Activated CD4-positive, alpha-beta T cell treated with anti-CD3 and anti-CD28 coated beads, Interleukin-2, amount 10 ng/mL, durations not matched to agents 24 days and 14 days (primary cell): ENCODE data around the gene RPL12. TPM values are rescaled to one million over a fixed set of nuclear protein-coding genes. Genes with fewer than 3 reads are reported as not detected.

ENCODE experiments used
- DNase-seq: peaks from one replicate; pipeline ENCODE4 v3.0.0; 2022
- H3K27ac Mint-ChIP-seq: one replicate; pipeline ENCODE4 v1.8.0; 2022; ENCODE audit warnings: mild to moderate bottlenecking, mixed read lengths
- H3K27me3 Mint-ChIP-seq: one replicate; pipeline ENCODE4 v1.8.0; 2022; ENCODE audit warnings: mixed read lengths
- H3K36me3 Mint-ChIP-seq: one replicate; pipeline ENCODE4 v1.8.0; 2022; ENCODE audit warnings: low read depth, mild to moderate bottlenecking, mixed read lengths
- H3K4me1 Mint-ChIP-seq: one replicate; pipeline ENCODE4 v1.8.0; 2021; ENCODE audit warnings: mixed read lengths
- H3K4me3 Mint-ChIP-seq: one replicate; pipeline ENCODE4 v1.8.0; 2022; ENCODE audit warnings: mild to moderate bottlenecking, moderate library complexity, mixed read lengths
- H3K9me3 Mint-ChIP-seq: one replicate; pipeline ENCODE4 v1.8.0; 2021; ENCODE audit warnings: mixed read lengths
- intact Hi-C: fragments of 100-400 bp; cut with micrococcal nuclease; formaldehyde crosslinking; loops from one replicate; pipeline ENCODE4 v1.15.1; 2023
- total RNA-seq: library from RNA; stranded (reverse); gene quantifications from 2 replicates; pipeline ENCODE4 v1.2.3, GENCODE V29; 2022

Gene RPL12
- total RNA-seq, 1 donor from 2014 or later, result 1,245 TPM

DNA sequence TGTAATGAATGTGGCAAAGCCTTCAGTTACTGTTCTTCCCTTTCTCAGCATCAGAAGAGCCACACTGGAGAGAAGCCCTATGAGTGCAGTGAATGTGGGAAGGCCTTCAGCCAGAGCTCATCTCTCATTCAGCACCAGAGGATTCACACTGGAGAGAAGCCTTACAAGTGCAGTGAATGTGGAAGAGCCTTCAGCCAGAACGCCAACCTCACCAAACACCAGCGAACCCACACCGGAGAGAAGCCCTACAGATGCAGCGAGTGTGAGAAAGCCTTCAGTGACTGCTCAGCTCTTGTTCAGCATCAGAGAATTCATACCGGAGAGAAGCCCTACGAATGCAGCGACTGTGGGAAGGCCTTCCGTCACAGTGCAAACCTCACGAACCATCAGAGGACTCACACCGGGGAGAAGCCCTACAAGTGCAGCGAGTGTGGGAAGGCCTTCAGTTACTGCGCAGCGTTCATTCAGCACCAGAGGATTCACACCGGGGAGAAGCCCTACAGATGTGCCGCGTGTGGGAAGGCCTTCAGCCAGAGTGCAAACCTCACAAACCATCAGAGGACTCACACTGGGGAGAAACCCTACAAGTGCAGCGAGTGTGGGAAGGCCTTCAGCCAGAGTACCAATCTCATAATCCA is 6.8 kb downstream of the RPL12 start:
- Mint-ChIP-seq H3K27ac (no peak overlapping the region), H3K4me3 (no peak overlapping the region), H3K27me3 (no peaks in the 10 kb centered on the region), H3K4me1 (peaks cover 28% of the 10 kb centered on the region), H3K9me3 (peaks cover 12% of the 10 kb centered on the region), H3K36me3 (peaks cover 97% of the 10 kb centered on the region)
- no peak for DNase-seq
- intact Hi-C loops, result no loop called here

DNA sequence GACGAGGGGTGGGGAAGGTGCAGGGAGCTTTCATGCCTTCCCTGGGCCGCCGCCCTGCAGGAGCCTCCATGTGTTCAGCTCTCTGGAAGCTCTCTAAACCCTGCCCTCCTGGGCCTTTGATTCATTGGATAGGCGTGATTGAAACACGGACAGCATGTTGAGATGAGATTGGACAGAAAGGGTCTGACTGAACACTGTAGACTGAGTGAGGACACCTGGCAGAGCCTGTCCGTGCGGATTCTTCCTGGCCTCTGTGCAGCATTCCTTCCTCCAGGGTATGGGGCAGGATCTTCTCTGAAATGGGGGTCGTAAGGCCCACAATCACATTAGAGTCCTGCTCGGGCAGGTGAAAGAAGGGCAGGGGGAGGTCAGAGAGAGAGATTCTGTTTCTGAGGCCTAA is 12.8 kb downstream of the RPL12 start:
- peak overlapping the region; percentile 14 for H3K27ac Mint-ChIP-seq
- H3K36me3 Mint-ChIP-seq, result peaks cover 90% of the 10 kb centered on the region
- no peak for DNase-seq
- no peaks in the 10 kb centered on the region for H3K27me3 Mint-ChIP-seq
- H3K9me3 Mint-ChIP-seq, result no peaks in the 10 kb centered on the region
- H3K4me1 Mint-ChIP-seq, result peaks cover 12% of the 10 kb centered on the region
- H3K4me3 Mint-ChIP-seq, result no peak overlapping the region
- intact Hi-C loops, result no loop called here

GRCh38 chr9:127437497-127438264 is 13.5 kb downstream of the RPL12 start:
- peaks cover 12% of the 10 kb centered on the region for H3K4me1 Mint-ChIP-seq
- H3K27ac Mint-ChIP-seq, result no peak overlapping the region
- H3K9me3 Mint-ChIP-seq, result no peaks in the 10 kb centered on the region
- no peak overlapping the region for H3K4me3 Mint-ChIP-seq
- peaks cover 88% of the 10 kb centered on the region for H3K36me3 Mint-ChIP-seq
- intact Hi-C loops, result no loop called here
- no peaks in the 10 kb centered on the region for H3K27me3 Mint-ChIP-seq
- no peak for DNase-seq

- Mint-ChIP-seq H3K27me3 (no peaks in the 10 kb centered on the region), H3K4me1 (peaks cover 39% of the 10 kb centered on the region), H3K4me3 (no peak overlapping the region), H3K36me3 (peaks cover 71% of the 10 kb centered on the region), H3K27ac (no peak overlapping the region), H3K9me3 (no peaks in the 10 kb centered on the region)
- no peak for DNase-seq
- intact Hi-C loops, result no loop called here
Measured at GRCh38 chr9:127430415-127430814, 20.8 kb downstream of the RPL12 start.

- no peaks in the 10 kb centered on the region for H3K9me3 Mint-ChIP-seq
- no peaks in the 10 kb centered on the region for H3K27me3 Mint-ChIP-seq
- H3K36me3 Mint-ChIP-seq, result peaks cover 60% of the 10 kb centered on the region
- peak overlapping the region; percentile 48 for H3K4me3 Mint-ChIP-seq
- H3K4me1 Mint-ChIP-seq, result peaks cover 42% of the 10 kb centered on the region
- H3K27ac Mint-ChIP-seq, result peak overlapping the region; percentile 72
- DNase-seq, result no peak
- intact Hi-C loops, result loop anchor here (5.0 kb wide), 1 partner anchor 349 kb away; the partner anchor contains the start of gene SH2D3C
Measured at GRCh38 chr9:127428348-127428747, 22.9 kb downstream of the RPL12 start.

- Mint-ChIP-seq H3K4me1 (peaks cover 49% of the 10 kb centered on the region), H3K27me3 (no peaks in the 10 kb centered on the region), H3K27ac (peak overlapping the region; percentile 94), H3K9me3 (no peaks in the 10 kb centered on the region), H3K36me3 (peaks cover 53% of the 10 kb centered on the region), H3K4me3 (peak overlapping the region; percentile 99)
- intact Hi-C loops, result loop anchor here (1.0 to 5.0 kb wide), 2 partner anchors 38 to 351 kb away; partner anchors contain the start of gene SH2D3C
- peak; percentile 81 for DNase-seq
Measured at GRCh38 chr9:127426756-127427155, 24.4 kb downstream of the RPL12 start.

GRCh38 chr9:127424676-127424999 is 26.6 kb downstream of the RPL12 start:
- DNase-seq, result no peak
- Mint-ChIP-seq H3K4me3 (peak overlapping the region; percentile 99), H3K4me1 (peaks cover 43% of the 10 kb centered on the region), H3K36me3 (peaks cover 36% of the 10 kb centered on the region), H3K27me3 (no peaks in the 10 kb centered on the region), H3K9me3 (no peaks in the 10 kb centered on the region), H3K27ac (peak overlapping the region; percentile 94)
- intact Hi-C loops, result loop anchor here (1.0 to 2.0 kb wide), 2 partner anchors 27 to 28 kb away; partner anchors contain the start of genes LRSAM1, RPL12 and SLC2A8

DNA sequence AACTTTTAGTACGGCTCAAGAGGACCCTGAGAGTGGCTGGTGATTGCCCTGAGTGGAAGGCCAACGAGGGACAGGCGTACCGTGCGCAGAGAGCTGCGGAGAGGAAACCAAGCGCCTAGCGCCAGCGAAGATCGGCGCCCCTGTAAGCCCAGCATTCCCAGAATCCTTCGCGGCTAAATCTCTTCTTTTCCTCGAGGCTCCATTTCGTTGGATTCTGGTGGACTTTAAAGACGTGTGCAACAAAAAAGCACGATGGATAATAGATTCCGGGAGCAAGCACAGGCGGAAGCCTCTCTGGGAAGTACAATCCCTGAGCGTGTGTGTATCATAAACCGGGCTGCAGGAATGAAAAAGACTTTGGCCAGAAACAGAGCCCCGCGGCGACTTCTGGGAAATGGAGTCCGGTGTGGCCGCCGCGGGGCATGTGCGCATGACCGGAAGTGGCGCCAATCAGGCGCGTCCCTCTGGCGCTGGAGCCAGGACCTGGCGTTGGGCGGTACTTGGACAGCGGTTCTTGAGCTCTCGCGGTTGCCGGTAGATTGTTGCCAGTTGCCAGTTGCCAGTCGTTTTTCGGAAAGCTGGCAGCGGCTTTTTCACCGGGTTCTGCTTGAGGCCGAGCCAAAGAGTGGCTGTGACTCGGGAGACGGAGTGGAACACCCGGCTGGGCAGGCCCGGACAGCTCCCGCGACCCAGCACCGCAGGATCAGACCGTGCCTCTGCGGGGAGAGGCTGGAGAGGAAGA is 27.1 kb downstream of the RPL12 start, which contains the start of gene ZNF79:
Gene ZNF79 (plus strand): TSS at position 449 of the 742 bp plus-strand sequence. CDS start 406 bp downstream, outside the sequence.
- peak; percentile 98 for DNase-seq
- intact Hi-C loops, result loop anchor here (1.0 to 2.0 kb wide), 2 partner anchors 27 kb away; partner anchors contain the start of genes LRSAM1, RPL12 and SLC2A8
- peak within 1 kb of the TSS; percentile 99 for H3K4me3 Mint-ChIP-seq
- peaks cover 43% of the 10 kb centered on the region for H3K4me1 Mint-ChIP-seq
- no peaks in the 10 kb centered on the region for H3K27me3 Mint-ChIP-seq
- peak within 1 kb of the TSS; percentile 94 for H3K27ac Mint-ChIP-seq
- no peaks in the 10 kb centered on the region for H3K9me3 Mint-ChIP-seq
- peaks cover 31% of the 10 kb centered on the region for H3K36me3 Mint-ChIP-seq

- peak overlapping the region; percentile 99 for H3K4me3 Mint-ChIP-seq
- H3K27me3 Mint-ChIP-seq, result no peaks in the 10 kb centered on the region
- peaks cover 26% of the 10 kb centered on the region for H3K36me3 Mint-ChIP-seq
- intact Hi-C loops, result no loop called here
- DNase-seq, result no peak
- peak overlapping the region; percentile 94 for H3K27ac Mint-ChIP-seq
- H3K4me1 Mint-ChIP-seq, result peaks cover 39% of the 10 kb centered on the region
- H3K9me3 Mint-ChIP-seq, result no peaks in the 10 kb centered on the region
Measured at GRCh38 chr9:127423476-127423933, 27.7 kb downstream of the RPL12 start.

DNA sequence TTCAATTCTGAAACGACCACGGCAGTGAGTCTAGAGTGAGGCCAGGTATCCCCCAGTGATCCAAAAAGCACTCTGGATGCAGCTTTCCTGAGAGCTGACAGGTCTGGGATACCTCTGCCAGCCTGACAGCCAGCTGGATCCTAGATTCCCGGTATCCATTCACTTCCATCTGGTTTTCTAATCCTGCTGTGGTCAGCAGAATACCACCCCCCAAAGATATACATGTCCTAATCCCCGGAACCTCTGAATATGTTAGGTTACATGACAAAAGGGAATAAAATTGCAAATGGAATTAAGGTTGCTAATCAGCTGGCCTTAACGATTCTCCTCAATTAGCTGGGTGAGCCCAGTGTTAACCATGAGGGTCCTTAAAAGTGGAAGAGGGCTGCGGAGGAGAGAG is 28.4 kb downstream of the RPL12 start:
- no peaks in the 10 kb centered on the region for H3K27me3 Mint-ChIP-seq
- DNase-seq, result no peak
- H3K4me1 Mint-ChIP-seq, result peaks cover 33% of the 10 kb centered on the region
- intact Hi-C loops, result no loop called here
- peak overlapping the region; percentile 99 for H3K4me3 Mint-ChIP-seq
- H3K9me3 Mint-ChIP-seq, result no peaks in the 10 kb centered on the region
- peaks cover 19% of the 10 kb centered on the region for H3K36me3 Mint-ChIP-seq
- H3K27ac Mint-ChIP-seq, result no peak overlapping the region

DNA sequence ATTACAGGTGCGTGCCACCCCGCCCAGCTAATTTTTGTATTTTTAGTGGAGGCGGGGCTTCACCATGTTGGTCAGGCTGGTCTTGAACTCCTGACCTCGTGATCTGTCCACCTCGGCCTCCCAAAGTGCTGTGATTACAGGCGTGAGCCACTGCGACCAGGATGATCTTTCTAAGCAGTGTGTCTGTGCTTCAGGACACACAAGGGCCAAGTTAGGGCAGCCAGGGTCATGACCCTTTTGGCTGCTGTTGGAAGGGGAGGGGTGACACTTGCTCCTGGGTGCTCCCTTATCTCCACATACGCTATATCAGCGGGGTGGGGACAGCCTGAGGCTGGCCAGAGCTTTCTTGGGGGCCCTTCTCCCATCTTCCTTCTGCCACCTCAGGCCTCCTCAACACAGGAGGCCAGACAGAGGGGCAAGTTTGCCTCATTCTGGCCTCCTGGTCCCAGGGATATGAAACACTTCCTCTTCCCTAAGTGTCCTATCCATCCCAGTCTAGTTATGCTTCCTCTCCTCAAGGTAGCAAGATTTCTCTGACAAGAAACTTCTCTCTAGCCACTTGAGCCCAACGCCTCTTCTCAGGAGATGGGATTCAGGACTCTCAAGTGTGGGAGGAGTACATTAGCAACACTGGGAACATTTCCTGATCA is 28.9 kb downstream of the RPL12 start:
- intact Hi-C loops, result no loop called here
- H3K4me1 Mint-ChIP-seq, result peaks cover 29% of the 10 kb centered on the region
- no peak overlapping the region for H3K27ac Mint-ChIP-seq
- H3K36me3 Mint-ChIP-seq, result peaks cover 15% of the 10 kb centered on the region
- no peak for DNase-seq
- no peaks in the 10 kb centered on the region for H3K27me3 Mint-ChIP-seq
- peak overlapping the region; percentile 99 for H3K4me3 Mint-ChIP-seq
- H3K9me3 Mint-ChIP-seq, result no peaks in the 10 kb centered on the region

DNA sequence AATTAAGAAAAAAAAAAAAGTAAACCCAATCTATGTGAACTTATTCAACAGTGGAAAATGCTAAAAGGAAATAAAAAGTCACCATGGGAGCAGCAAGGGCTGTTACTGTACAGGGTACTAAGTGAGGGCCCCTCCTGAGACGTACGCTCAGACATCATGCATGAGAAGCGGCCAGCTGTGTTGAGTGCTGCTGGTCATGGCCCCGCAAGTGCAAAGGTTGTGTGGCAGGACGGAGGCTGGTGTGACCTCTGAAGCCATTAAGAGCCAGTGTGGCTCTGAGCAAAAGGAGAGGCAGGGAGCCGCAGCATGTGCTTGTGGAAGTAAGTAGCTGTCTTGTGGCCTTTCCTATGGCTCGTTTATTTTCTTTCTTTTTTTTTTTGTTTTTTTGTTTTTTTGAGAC is 30.1 kb downstream of the RPL12 start:
- intact Hi-C loops, result no loop called here
- Mint-ChIP-seq H3K4me3 (no peak overlapping the region), H3K27me3 (peaks cover 3% of the 10 kb centered on the region), H3K9me3 (no peaks in the 10 kb centered on the region), H3K36me3 (peaks cover 8% of the 10 kb centered on the region), H3K27ac (no peak overlapping the region), H3K4me1 (peaks cover 21% of the 10 kb centered on the region)
- no peak for DNase-seq

GRCh38 chr9:127419348-127419747 is 31.9 kb downstream of the RPL12 start:
- Mint-ChIP-seq H3K4me1 (peaks cover 13% of the 10 kb centered on the region), H3K36me3 (peaks cover 3% of the 10 kb centered on the region), H3K9me3 (no peaks in the 10 kb centered on the region), H3K27ac (no peak overlapping the region), H3K4me3 (no peak overlapping the region), H3K27me3 (peaks cover 14% of the 10 kb centered on the region)
- no peak for DNase-seq
- intact Hi-C loops, result no loop called here
